ENCODE measurements around the gene PCDHA1.

PCDHA1 gene

DNA sequence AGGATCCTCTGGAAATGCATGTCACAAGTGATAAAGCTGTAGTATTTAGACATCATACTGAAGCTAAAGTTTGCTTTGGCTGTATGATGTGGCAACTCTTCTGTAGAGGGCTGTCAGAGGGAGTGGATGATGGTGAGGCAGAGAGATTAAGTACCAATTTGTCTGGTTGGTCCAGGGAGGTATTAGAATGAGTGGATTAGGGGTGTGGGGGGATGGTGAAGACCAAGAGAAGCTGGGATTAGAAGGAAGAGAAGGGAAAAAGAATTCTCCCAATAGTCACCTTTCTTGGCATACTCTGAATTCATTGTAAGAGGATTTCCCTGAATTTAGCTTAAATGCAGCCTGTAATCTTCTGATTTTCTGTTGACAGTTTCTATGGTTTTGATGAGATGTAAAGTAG, 183.9 kb downstream of the PCDHA1 start:
- Histone ChIP-seq H4K20me1 (ENCODE audit: insufficient read depth, low read length, poor library complexity, severe bottlenecking) (no peaks in the 10 kb centered on the region), H3K4me2 (ENCODE audit: low read depth, low read length, poor library complexity, severe bottlenecking) (no peak overlapping the region), H3K36me3 (ENCODE audit: insufficient read depth, low read length) (no peaks in the 10 kb centered on the region), H2AFZ (ENCODE audit: low read length) (no peak overlapping the region), H3K9ac (ENCODE audit: low read depth, low read length, poor library complexity, severe bottlenecking) (no peak overlapping the region), H3K79me2 (ENCODE audit: insufficient read depth, low read length) (no peaks in the 10 kb centered on the region), H3K4me3 (ENCODE audit: low read length, poor library complexity, severe bottlenecking) (no peak overlapping the region), H3F3A (ENCODE audit: low read depth) (no peaks in the 10 kb centered on the region), H3K9me3 (ENCODE audit: insufficient read depth, low read depth, low read length) (no peaks in the 10 kb centered on the region), H3K27me3 (ENCODE audit: insufficient read depth, low read length, poor library complexity, severe bottlenecking) (no peaks in the 10 kb centered on the region), H3K9me2 (replicated peaks; ENCODE audit: low read depth, low read length) (no peaks in the 10 kb centered on the region), H3K4me1 (ENCODE audit: insufficient read depth, low read length, poor library complexity, severe bottlenecking) (no peaks in the 10 kb centered on the region)
- no peak for TF ChIP-seq EZH2phosphoT487 (IDR thresholded peaks at IDR 0.05; ENCODE audit: borderline replicate concordance)
- TF ChIP-seq, protein P1, sequence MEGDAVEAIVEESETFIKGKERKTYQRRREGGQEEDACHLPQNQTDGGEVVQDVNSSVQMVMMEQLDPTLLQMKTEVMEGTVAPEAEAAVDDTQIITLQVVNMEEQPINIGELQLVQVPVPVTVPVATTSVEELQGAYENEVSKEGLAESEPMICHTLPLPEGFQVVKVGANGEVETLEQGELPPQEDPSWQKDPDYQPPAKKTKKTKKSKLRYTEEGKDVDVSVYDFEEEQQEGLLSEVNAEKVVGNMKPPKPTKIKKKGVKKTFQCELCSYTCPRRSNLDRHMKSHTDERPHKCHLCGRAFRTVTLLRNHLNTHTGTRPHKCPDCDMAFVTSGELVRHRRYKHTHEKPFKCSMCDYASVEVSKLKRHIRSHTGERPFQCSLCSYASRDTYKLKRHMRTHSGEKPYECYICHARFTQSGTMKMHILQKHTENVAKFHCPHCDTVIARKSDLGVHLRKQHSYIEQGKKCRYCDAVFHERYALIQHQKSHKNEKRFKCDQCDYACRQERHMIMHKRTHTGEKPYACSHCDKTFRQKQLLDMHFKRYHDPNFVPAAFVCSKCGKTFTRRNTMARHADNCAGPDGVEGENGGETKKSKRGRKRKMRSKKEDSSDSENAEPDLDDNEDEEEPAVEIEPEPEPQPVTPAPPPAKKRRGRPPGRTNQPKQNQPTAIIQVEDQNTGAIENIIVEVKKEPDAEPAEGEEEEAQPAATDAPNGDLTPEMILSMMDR (conservative IDR thresholded peaks at IDR 0.05; ENCODE audit: low read length) = no peak

DNA sequence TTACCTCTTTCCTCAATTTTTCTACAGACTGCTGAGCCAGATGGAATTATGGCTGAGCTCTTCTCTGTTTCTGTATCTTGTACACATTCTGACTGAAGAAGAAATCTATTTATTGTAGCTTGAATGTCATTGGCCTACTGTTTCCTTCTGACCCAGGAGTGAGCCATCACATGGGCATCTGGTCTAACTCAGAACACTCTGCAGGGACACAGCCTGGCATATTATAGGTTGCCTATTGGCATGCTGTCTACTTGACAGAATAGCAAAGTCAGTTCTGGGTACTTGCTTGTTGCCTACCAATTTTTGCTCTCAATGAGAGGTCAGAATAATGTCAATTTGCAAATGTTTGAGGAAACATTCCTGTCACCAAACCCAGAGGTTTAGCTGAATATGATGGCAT, 187.6 kb downstream of the PCDHA1 start:
- Histone ChIP-seq H2AFZ (ENCODE audit: low read length) (no peak overlapping the region), H3K4me1 (ENCODE audit: insufficient read depth, low read length, poor library complexity, severe bottlenecking) (no peaks in the 10 kb centered on the region), H3K4me3 (ENCODE audit: low read length, poor library complexity, severe bottlenecking) (no peak overlapping the region), H3K9me2 (replicated peaks; ENCODE audit: low read depth, low read length) (no peaks in the 10 kb centered on the region), H3K36me3 (ENCODE audit: insufficient read depth, low read length) (no peaks in the 10 kb centered on the region), H4K20me1 (ENCODE audit: insufficient read depth, low read length, poor library complexity, severe bottlenecking) (no peaks in the 10 kb centered on the region), H3K9me3 (ENCODE audit: insufficient read depth, low read depth, low read length) (no peaks in the 10 kb centered on the region), H3F3A (ENCODE audit: low read depth) (no peaks in the 10 kb centered on the region), H3K4me2 (ENCODE audit: low read depth, low read length, poor library complexity, severe bottlenecking) (no peak overlapping the region), H3K9ac (ENCODE audit: low read depth, low read length, poor library complexity, severe bottlenecking) (no peak overlapping the region), H3K79me2 (ENCODE audit: insufficient read depth, low read length) (no peaks in the 10 kb centered on the region), H3K27me3 (ENCODE audit: insufficient read depth, low read length, poor library complexity, severe bottlenecking) (no peaks in the 10 kb centered on the region)
- TF ChIP-seq EZH2phosphoT487 (IDR thresholded peaks at IDR 0.05; ENCODE audit: borderline replicate concordance) = no peak
- TF ChIP-seq, protein P1 (conservative IDR thresholded peaks at IDR 0.05; ENCODE audit: low read length) = no peak

DNA sequence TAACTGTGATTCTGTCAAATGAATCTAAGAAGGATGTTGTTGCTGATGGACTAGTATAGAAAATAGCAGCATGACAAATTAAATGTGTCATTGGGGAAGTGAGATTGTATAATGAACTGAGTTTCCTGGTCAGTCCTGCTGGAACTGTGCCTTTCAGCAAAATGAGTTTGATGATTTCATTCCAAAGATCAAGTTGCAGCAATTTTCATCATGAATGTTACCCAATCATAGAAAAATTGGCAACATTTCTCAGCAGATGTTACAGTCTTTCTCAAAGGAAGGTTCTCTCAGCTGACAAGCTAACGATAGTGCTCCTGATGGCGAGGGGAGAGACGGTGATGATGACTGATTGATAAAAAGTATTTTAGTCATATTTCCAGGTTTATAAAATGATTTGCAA, 191.1 kb downstream of the PCDHA1 start:
- TF ChIP-seq, protein P1 (conservative IDR thresholded peaks at IDR 0.05; ENCODE audit: low read length) = no peak
- TF ChIP-seq EZH2phosphoT487 (IDR thresholded peaks at IDR 0.05; ENCODE audit: borderline replicate concordance) = no peak
- H3K9me3 ChIP-seq (ENCODE audit: insufficient read depth, low read depth, low read length) = no peaks in the 10 kb centered on the region

More for the DNA sequence above, 191.1 kb downstream of the PCDHA1 start:
- H3K4me2 ChIP-seq (ENCODE audit: low read depth, low read length, poor library complexity, severe bottlenecking) = no peak overlapping the region
- H3F3A ChIP-seq (ENCODE audit: low read depth) = no peaks in the 10 kb centered on the region
- H3K36me3 ChIP-seq (ENCODE audit: insufficient read depth, low read length) = no peaks in the 10 kb centered on the region
- H3K4me3 ChIP-seq (ENCODE audit: low read length, poor library complexity, severe bottlenecking) = no peak overlapping the region
- no peaks in the 10 kb centered on the region for H4K20me1 ChIP-seq (ENCODE audit: insufficient read depth, low read length, poor library complexity, severe bottlenecking)
- no peaks in the 10 kb centered on the region for H3K79me2 ChIP-seq (ENCODE audit: insufficient read depth, low read length)
- no peak overlapping the region for H3K9ac ChIP-seq (ENCODE audit: low read depth, low read length, poor library complexity, severe bottlenecking)
- H3K27me3 ChIP-seq (ENCODE audit: insufficient read depth, low read length, poor library complexity, severe bottlenecking) = no peaks in the 10 kb centered on the region
- no peaks in the 10 kb centered on the region for H3K9me2 ChIP-seq (replicated peaks; ENCODE audit: low read depth, low read length)
- no peaks in the 10 kb centered on the region for H3K4me1 ChIP-seq (ENCODE audit: insufficient read depth, low read length, poor library complexity, severe bottlenecking)
- H2AFZ ChIP-seq (ENCODE audit: low read length) = no peak overlapping the region

All from Loucy (cell line).